Activated CD4-positive, alpha-beta memory T cell treated with anti-CD3 and anti-CD28 coated beads, Interleukin-2, amount 10 ng/mL, durations not matched to agents 7 days and 5 days (primary cell): ENCODE measurements around the gene SS18L1. TPM values are rescaled to one million over a fixed set of nuclear protein-coding genes. Genes with fewer than 3 reads are reported as not detected.
A peak's percentile ranks its signal among the peaks of the same experiment; 100 is the strongest.

ENCODE experiments used
- CTCF ChIA-PET: fragments of 350-600 bp; sonication (Branson Sonifier 250); formaldehyde crosslinking; loops from one replicate; lab custom pipeline; 2021; ENCODE audit warnings: antibody characterized with exemption, inconsistent platforms; lab: Charles Lee
- POLR2A ChIA-PET: fragments of 350-600 bp; sonication (Branson Sonifier 250); formaldehyde crosslinking; loops from one replicate; lab custom pipeline; 2021; ENCODE audit warnings: antibody characterized with exemption; lab: Charles Lee
- DNase-seq: peaks from one replicate; pipeline ENCODE4 v3.0.0-alpha.2; 2020
- H3K27ac Mint-ChIP-seq: one replicate; pipeline ENCODE4 v1.8.0; 2021; ENCODE audit warnings: mild to moderate bottlenecking, mixed read lengths
- H3K27me3 Mint-ChIP-seq: one replicate; pipeline ENCODE4 v1.8.0; 2021; ENCODE audit warnings: mixed read lengths
- H3K36me3 Mint-ChIP-seq: one replicate; pipeline ENCODE4 v1.8.0; 2021; ENCODE audit warnings: low read depth, mixed read lengths
- H3K4me1 Mint-ChIP-seq: one replicate; pipeline ENCODE4 v1.8.0; 2021; ENCODE audit warnings: mixed read lengths
- H3K4me3 Mint-ChIP-seq: one replicate; pipeline ENCODE4 v1.8.0; 2021; ENCODE audit warnings: mild to moderate bottlenecking, mixed read lengths
- H3K9me3 Mint-ChIP-seq: one replicate; pipeline ENCODE4 v1.8.0; 2021; ENCODE audit warnings: mixed read lengths
- total RNA-seq, 2 experiments: library from RNA; stranded (reverse); gene quantifications; one replicate each; pipeline ENCODE4 v1.2.3, GENCODE V29; 2021

The SS18L1 gene
- total RNA-seq, 2 experiments from 2014 or later: 15.1 to 16.7 TPM

GRCh38 chr20:62122654-62123449, 20.7 kb upstream of the SS18L1 start:
- Mint-ChIP-seq H3K4me1 (peaks cover 33% of the 10 kb centered on the region), H3K4me3 (peak overlapping the region; percentile 78), H3K36me3 (peaks cover 31% of the 10 kb centered on the region), H3K27ac (peak overlapping the region; percentile 66), H3K27me3 (no peaks in the 10 kb centered on the region), H3K9me3 (no peaks in the 10 kb centered on the region)
- ChIA-PET CTCF (interaction anchor here (1.1 to 2.3 kb wide), 4 partner anchors 13 to 494 kb away, joined by 3 to 14 read pairs (median 4); no protein-coding TSS in a partner anchor), POLR2A (interaction anchor here (0.9 to 6.9 kb wide), 5 partner anchors 13 to 60 kb away, joined by 3 to 60 read pairs (median 4); partner anchors contain the start of genes MTG2, PSMA7, SS18L1 and TAF4)
- peak; percentile 48 for DNase-seq

- Mint-ChIP-seq H3K4me3 (peak overlapping the region; percentile 78), H3K4me1 (peaks cover 29% of the 10 kb centered on the region), H3K27ac (peak overlapping the region; percentile 66), H3K9me3 (no peaks in the 10 kb centered on the region), H3K36me3 (peaks cover 38% of the 10 kb centered on the region), H3K27me3 (no peaks in the 10 kb centered on the region)
- no peak for DNase-seq
- ChIA-PET POLR2A (interaction anchor here (1.4 to 6.9 kb wide), 3 partner anchors 15 to 56 kb away, joined by 3 to 60 read pairs (median 41); partner anchors contain the start of genes PSMA7, SS18L1 and TAF4), CTCF (interaction anchor here (2.3 kb wide), 1 partner anchor 18 kb away, joined by 14 read pairs; no protein-coding TSS in a partner anchor)
Measured at GRCh38 chr20:62123450-62124118, 20.0 kb upstream of the SS18L1 start.

- no peaks in the 10 kb centered on the region for H3K27me3 Mint-ChIP-seq
- no peak overlapping the region for H3K27ac Mint-ChIP-seq
- CTCF ChIA-PET: interaction anchor here (1.1 to 3.2 kb wide), 3 partner anchors 10 to 115 kb away, joined by 3 to 10 read pairs (median 5); no protein-coding TSS in a partner anchor
- POLR2A ChIA-PET: interaction anchor here (1.8 to 6.9 kb wide), 2 partner anchors 16 to 60 kb away, joined by 6 to 60 read pairs; partner anchors contain the start of genes PSMA7, SS18L1 and TAF4
- no peak for DNase-seq
- H3K36me3 Mint-ChIP-seq: peaks cover 58% of the 10 kb centered on the region
- no peak overlapping the region for H3K4me3 Mint-ChIP-seq
- no peaks in the 10 kb centered on the region for H3K9me3 Mint-ChIP-seq
- H3K4me1 Mint-ChIP-seq: peaks cover 24% of the 10 kb centered on the region
Measured at GRCh38 chr20:62126141-62126540, 17.4 kb upstream of the SS18L1 start.

GRCh38 chr20:62127799-62128198, 15.8 kb upstream of the SS18L1 start:
- DNase-seq: no peak
- no peak overlapping the region for H3K4me3 Mint-ChIP-seq
- H3K9me3 Mint-ChIP-seq: no peaks in the 10 kb centered on the region
- no peaks in the 10 kb centered on the region for H3K27me3 Mint-ChIP-seq
- CTCF ChIA-PET: no interaction called here
- POLR2A ChIA-PET: interaction anchor here (0.8 to 6.9 kb wide), 2 partner anchors 14 to 55 kb away, joined by 3 to 60 read pairs; partner anchors contain the start of genes MTG2, PSMA7 and SS18L1
- H3K27ac Mint-ChIP-seq: no peak overlapping the region
- H3K4me1 Mint-ChIP-seq: peaks cover 33% of the 10 kb centered on the region
- peaks cover 69% of the 10 kb centered on the region for H3K36me3 Mint-ChIP-seq

DNA sequence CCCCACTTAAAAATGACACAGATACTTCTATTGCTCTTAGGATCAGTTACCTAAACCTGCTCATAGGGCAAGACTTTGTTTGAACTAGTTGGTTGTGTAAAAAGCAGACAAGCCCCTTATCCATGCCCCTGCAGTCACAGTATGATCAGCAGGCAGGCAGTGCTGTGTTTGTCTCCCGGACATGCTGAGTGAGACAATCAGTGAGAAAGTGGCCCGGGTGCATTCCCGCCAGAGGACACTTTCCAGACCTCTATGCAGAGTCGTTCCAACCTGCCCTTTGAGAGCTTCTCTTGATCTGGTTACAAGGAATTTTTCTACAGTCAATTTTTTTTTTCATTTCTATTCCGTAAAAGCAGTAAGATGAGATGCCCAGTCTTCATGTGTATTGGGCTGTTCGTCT, 15.1 kb upstream of the SS18L1 start:
- ChIA-PET CTCF (interaction anchor here (1.0 to 1.5 kb wide), 3 partner anchors 13 to 60 kb away, joined by 3 read pairs; no protein-coding TSS in a partner anchor), POLR2A (interaction anchor here (0.6 to 2.5 kb wide), 2 partner anchors 9 to 13 kb away, joined by 3 to 8 read pairs; no protein-coding TSS in a partner anchor)
- H3K4me3 Mint-ChIP-seq: no peak overlapping the region
- H3K4me1 Mint-ChIP-seq: peaks cover 36% of the 10 kb centered on the region
- DNase-seq: no peak
- H3K27ac Mint-ChIP-seq: no peak overlapping the region
- H3K9me3 Mint-ChIP-seq: no peaks in the 10 kb centered on the region
- peaks cover 75% of the 10 kb centered on the region for H3K36me3 Mint-ChIP-seq
- no peaks in the 10 kb centered on the region for H3K27me3 Mint-ChIP-seq

DNA sequence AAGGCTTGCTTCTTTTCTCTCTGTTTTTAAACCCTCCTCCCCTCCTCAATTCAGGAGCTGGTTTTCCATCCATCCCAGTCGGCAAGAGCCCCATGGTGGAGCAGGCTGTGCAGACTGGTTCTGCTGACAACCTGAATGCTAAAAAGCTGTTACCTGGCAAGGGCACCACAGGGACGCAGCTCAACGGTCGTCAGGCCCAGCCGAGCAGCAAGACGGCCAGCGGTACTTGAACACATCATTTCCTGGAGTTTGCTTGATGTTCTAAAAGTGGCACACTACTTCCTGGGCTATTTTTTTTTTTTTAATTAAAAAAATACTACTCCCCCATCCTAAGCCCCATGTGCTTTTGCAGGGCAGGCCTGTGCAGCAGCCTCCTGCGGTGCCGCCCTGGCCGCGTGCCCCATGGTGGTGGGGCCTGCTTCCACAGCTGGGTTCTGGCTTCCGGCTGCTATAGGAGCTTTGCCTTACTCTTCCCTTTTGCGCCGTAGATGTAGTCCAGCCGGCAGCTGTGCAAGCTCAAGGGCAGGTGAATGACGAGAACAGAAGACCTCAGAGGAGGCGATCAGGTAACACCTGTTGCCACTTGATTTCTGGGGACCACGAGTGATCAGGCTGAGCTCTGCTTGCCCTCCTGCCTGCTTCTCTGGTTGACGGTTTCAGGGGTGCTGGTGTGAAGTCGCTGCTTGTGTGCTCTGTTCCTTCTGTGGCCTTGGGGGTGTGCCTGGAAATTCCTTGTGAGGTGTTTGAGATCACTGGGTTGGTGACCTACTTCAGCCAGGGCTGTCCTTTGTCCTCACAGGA, 13.6 kb upstream of the SS18L1 start:
- ChIA-PET CTCF (interaction anchor here (0.7 to 1.5 kb wide), 2 partner anchors 15 to 119 kb away, joined by 3 read pairs; no protein-coding TSS in a partner anchor), POLR2A (interaction anchor here (1.5 to 2.5 kb wide), 2 partner anchors 12 to 13 kb away, joined by 3 to 8 read pairs; partner anchors contain the start of genes PSMA7 and SS18L1)
- no peak for DNase-seq
- peaks cover 76% of the 10 kb centered on the region for H3K36me3 Mint-ChIP-seq
- peak overlapping the region; percentile 50 for H3K27ac Mint-ChIP-seq
- H3K4me1 Mint-ChIP-seq: peaks cover 31% of the 10 kb centered on the region
- no peaks in the 10 kb centered on the region for H3K27me3 Mint-ChIP-seq
- no peaks in the 10 kb centered on the region for H3K9me3 Mint-ChIP-seq
- no peak overlapping the region for H3K4me3 Mint-ChIP-seq

DNA sequence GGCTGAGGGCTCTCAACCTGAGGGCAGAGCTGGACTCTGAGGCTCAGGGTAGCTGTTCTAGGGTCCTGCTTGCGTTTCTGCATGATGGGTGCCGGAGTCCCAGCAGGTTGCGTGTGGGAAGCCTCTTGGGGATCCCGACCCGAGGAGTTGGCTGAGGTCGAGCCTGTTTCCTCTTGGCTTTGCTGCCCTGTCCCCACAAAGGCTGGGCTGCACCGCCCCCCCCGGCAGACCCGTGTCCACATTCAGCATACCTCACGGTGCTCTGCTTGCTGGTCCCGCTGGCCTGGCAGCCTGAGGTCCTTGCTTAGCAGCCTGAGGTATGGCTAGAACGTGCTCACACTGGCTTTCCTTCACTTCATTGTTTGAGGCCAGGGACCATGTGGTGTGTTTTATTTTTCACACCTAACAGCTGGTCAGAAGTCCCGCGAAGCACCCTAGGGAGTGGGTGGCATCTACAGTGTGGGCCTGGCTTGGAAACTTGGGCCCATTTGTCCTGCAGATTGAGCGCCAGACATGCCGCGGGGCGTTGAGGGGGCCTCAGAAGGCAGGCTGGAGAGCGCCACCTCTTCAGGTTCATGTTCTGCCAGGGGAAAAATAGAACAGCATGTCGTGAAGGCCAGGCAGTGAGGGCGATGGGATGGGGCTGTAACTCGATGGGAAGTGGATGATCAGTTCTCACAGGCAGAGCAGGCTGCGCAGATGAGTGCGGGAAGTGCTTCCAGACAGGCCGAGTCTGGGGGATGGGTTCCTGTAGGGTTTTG, 11.8 kb upstream of the SS18L1 start:
- POLR2A ChIA-PET: no interaction called here
- DNase-seq: no peak
- peak overlapping the region; percentile 73 for H3K27ac Mint-ChIP-seq

GRCh38 chr20:62132421-62132820, 11.1 kb upstream of the SS18L1 start:
- CTCF ChIA-PET: no interaction called here
- H3K27me3 Mint-ChIP-seq: no peaks in the 10 kb centered on the region
- peak overlapping the region; percentile 14 for H3K4me3 Mint-ChIP-seq

More for the DNA sequence above, 11.8 kb upstream of the SS18L1 start:
- Mint-ChIP-seq H3K4me1 (peaks cover 31% of the 10 kb centered on the region), H3K9me3 (no peaks in the 10 kb centered on the region), H3K27me3 (no peaks in the 10 kb centered on the region), H3K4me3 (peak overlapping the region; percentile 14), H3K36me3 (peaks cover 79% of the 10 kb centered on the region)
- CTCF ChIA-PET: no interaction called here

GRCh38 chr20:62133051-62133845, 10.3 kb upstream of the SS18L1 start:
- Mint-ChIP-seq H3K9me3 (no peaks in the 10 kb centered on the region), H3K36me3 (peaks cover 79% of the 10 kb centered on the region), H3K27me3 (no peaks in the 10 kb centered on the region), H3K4me1 (peaks cover 42% of the 10 kb centered on the region), H3K27ac (peak overlapping the region; percentile 67), H3K4me3 (no peak overlapping the region)
- CTCF ChIA-PET: interaction anchor here (1.4 kb wide), 1 partner anchor 9 kb away, joined by 3 read pairs; no protein-coding TSS in a partner anchor
- POLR2A ChIA-PET: interaction anchor here (0.6 to 4.6 kb wide), 5 partner anchors 9 to 67 kb away, joined by 3 to 22 read pairs (median 3); partner anchors contain the start of genes LSM14B and TAF4
- DNase-seq: no peak

More at GRCh38 chr20:62132421-62132820, 11.1 kb upstream of the SS18L1 start:
- H3K9me3 Mint-ChIP-seq: no peaks in the 10 kb centered on the region
- POLR2A ChIA-PET: interaction anchor here (0.6 to 4.6 kb wide), 3 partner anchors 11 to 66 kb away, joined by 3 to 22 read pairs (median 3); partner anchors contain the start of genes LSM14B and TAF4
- DNase-seq: no peak
- H3K36me3 Mint-ChIP-seq: peaks cover 78% of the 10 kb centered on the region
- H3K27ac Mint-ChIP-seq: peak overlapping the region; percentile 73
- peaks cover 34% of the 10 kb centered on the region for H3K4me1 Mint-ChIP-seq

GRCh38 chr20:62133864-62134263, 9.7 kb upstream of the SS18L1 start:
- no peaks in the 10 kb centered on the region for H3K9me3 Mint-ChIP-seq
- no peak overlapping the region for H3K4me3 Mint-ChIP-seq
- POLR2A ChIA-PET: interaction anchor here (0.9 to 4.6 kb wide), 3 partner anchors 8 to 68 kb away, joined by 3 to 22 read pairs (median 3); partner anchors contain the start of gene TAF4
- H3K4me1 Mint-ChIP-seq: peaks cover 43% of the 10 kb centered on the region
- peak overlapping the region; percentile 69 for H3K27ac Mint-ChIP-seq
- no peak for DNase-seq
- CTCF ChIA-PET: interaction anchor here (1.4 kb wide), 1 partner anchor 9 kb away, joined by 3 read pairs; no protein-coding TSS in a partner anchor
- H3K27me3 Mint-ChIP-seq: no peaks in the 10 kb centered on the region
- H3K36me3 Mint-ChIP-seq: peaks cover 79% of the 10 kb centered on the region
